GM19463 (cell line): ENCODE data around the gene NLK.
"Not testable (repeated sequence)": the region's sequence is repeated elsewhere in the genome, so short reads cannot be mapped to it uniquely, and the experiment has no call there.

Experiments used
- ATAC-seq: cut with Tn5 transposase; IDR thresholded peaks from one replicate; pipeline ENCODE4 v1.9.1; 2021; ENCODE audit warnings: mild to moderate bottlenecking, moderate library complexity; ENCODE audit not compliant: unreplicated experiment

NLK gene

DNA sequence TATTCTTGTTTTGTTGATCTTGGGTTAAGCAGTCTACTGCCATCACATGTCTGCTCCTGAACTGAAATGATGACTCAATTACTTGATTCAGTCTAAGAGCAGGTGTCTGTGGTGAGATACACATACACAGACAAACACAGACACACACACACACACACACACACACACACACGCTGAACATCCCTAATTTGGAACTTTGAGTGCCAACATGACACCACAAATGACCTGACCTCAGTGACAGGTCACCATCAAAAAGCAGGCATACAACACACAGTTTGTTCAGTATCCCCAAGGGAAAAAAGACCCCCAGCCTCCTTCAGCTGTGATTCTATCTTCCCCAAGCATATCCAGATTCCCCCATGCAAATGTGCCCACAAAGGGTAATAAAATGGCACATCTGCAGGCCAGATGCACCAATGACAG is 146.4 kb downstream of the NLK start:
- ATAC-seq = no peak

DNA sequence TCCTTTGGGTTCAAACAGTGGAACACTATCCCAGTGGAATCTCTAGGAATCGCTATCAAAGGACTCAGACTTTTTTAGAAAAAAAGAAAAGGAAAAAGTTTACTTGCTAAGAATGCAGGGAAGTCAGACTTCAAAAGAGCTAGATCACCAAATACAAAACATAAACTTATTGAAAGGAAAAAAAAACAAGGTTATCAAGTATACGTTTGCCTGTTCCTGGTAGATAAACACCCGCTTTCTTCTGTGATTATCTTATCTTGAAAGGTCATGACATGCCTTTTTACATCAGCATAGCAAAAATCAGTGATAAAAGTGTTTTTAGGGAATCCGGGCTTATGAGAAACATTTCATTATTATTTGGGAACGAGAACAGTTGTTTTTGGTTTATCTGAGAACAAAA is 147.2 kb downstream of the NLK start:
- no peak for ATAC-seq

DNA sequence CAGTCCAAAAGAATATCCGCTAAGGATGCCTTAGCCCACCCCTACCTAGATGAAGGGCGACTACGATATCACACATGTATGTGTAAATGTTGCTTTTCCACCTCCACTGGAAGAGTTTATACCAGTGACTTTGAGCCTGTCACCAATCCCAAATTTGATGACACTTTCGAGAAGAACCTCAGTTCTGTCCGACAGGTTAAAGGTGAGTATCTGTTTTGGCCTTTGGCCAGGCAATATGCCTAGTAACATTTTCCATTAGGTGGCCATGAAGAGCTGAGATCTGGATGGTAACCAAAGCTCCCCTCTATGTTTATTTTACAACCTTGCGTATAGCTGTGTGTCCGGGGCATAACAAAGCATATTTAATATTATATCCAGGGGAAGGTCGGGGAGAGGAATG is 148.5 kb downstream of the NLK start:
- ATAC-seq = no peak

DNA sequence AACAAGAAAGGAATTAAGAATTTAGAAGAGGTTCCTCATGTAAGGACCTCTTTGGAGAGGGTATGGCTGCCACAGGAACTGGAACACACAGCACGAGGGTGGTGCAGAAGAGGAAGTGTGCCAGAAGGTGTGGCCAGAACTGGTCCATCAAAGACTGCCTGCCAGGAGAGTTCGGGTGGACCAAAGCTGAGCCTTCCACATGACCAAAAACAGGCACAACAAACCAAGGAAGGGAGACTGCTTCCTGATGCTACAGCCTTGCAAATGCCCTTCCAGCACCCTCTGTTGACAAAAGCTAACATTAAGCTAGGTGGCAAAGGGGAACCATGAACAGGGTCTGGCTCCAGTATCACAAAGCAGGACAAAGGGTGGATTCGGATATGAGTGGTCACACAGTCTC is 150.8 kb downstream of the NLK start:
- ATAC-seq = no peak

DNA sequence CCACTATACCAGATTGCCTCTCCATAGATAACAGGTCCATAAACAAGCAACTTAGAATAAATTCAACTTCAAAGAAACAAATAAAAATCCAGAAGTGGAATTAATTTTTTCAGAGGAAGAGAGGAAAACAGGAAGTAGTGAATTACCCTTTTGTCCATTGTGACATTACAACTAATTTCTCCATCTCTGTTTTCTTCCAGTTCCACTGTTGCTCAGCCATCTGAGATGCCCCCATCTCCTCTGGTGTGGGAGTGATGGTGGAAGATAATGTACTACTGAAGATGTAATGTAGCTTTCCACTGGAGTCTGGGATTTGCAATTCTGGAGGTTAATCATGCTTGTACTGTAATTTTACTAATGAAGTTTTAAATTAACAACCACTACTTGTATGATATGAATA is 151.9 kb downstream of the NLK start:
- ATAC-seq = no peak

DNA sequence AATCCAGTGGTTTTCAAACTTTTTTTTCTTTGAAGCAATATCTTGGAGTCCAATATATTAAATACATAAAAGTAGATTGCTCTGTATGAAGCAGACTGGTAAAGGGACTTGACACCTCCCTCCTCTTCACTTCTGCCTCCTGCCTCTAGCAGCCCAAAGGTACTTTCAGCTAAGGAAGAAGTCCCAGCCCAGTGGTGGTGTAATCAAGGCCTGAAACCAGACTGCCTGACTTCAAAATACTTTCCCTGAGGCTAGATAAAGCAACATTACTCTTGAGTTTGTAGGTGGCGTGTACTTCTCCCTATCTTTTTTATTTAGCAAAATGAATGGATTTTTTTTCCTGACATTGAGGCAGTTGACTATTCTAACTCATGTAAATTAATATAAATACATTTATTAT is 154.2 kb downstream of the NLK start:
- ATAC-seq = no peak

DNA sequence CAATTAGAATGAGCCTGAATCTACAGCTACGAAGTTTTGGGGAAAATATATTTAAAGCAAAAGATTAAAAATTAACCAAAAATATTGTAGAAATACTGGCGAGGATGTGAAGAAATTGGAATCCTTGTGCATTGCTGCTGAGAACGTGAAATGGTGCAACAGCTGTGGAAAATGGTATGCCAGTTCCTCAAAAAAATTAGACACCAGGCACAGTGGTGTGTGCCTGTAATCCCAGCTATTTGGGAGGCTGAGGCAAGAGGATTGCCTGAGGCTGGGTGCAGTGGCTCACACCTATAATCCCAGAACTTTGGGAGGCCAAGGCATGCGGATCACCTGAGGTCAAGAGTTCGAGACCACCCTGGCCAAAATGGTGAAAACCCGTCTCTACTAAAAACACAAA is 156.6 kb downstream of the NLK start:
- no peak for ATAC-seq

DNA sequence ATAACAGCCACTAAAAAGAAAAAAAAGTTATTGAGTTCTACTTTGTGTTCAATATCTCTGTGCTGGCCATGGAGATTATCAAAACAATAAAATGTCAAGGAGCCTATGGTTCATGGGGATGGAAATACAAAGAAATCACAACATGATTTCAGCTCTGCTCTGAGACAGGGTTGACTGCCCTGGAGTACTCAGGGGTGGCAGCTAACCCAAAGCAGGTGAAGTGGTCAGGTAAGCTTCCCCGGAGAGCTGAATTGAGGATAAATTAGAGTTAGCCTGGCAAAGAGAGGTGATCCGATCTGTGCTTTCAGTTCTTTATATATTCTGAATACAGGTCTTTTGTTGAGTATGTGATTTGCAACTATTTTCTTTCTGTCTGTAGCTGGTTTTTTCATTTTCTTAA is 157.3 kb downstream of the NLK start:
- ATAC-seq = no peak

DNA sequence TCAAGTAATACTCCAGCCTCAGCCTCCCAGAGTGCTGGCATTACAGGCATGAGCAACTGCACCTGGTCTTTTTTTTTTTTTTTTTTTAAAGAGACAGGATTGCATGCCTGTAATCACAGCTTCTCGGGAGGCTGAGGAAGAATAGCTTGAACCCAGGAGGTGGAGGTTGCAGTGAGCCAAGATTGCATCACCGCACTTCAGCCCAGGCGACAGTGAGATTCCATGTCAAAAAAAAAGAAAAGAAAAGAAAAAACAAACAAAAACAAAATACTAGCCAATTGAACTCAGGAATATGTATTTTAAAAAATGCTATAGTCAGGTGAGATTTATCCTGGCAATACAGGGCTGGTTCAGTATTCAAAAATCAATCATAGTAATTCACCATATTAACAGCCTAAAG is 158.8 kb downstream of the NLK start:
- ATAC-seq = no peak

DNA sequence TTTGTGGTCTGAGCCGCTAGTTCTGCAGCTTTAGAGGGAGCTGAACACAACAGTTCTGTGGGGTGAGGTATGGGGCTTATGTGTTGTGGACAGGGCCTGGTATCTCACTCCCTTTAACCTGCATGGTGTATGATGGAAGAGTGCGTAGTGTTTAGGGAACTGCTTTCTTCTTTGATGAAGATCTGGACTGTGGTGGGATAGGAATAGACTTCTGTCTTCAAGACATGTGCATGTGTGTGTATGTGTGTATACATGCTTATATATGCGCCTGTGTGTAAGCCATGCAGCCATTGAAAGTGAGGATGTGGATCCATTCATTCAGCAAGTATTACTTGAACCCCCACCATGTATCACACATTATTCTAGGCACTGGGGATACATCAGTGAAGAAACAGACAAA is 161.8 kb downstream of the NLK start:
- no peak for ATAC-seq

DNA sequence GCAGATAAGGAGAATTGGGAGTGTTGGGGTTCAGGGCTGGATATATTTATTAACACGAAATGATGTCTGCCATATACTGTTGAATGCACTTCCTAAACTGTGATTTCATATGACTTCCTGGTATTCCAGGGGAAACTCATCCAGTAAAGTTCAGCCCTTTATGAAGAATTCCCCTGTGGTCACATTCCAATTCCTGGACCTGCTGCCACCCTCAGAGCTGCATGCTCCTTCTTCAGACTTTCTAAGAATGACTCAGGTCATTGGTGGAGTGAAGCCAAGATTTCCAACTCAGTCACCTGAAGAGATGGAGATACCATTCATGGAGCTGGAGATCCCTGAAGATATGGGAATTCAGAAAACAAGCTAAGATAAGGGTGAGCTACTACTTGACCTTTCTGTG is 162.3 kb downstream of the NLK start:
- no peak for ATAC-seq

DNA sequence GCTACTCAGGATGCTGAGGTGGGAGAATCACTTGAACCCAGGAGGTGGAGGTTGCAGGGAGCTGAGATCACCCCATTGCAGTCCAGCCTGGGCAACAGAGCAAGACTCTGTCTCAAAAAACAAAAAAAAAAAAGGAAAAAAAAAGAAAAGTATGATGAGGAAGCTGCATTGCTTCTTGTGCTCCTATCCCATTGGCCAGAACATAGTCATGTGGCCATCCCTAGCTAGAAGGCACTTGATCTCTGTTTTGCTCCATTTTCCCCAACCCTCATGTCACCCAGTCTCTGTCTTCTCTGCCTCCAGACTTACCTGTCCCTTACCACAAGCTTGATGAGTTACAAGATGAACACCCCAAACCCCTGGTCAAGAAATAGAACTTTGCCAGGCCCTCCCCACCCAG is 163.8 kb downstream of the NLK start:
- no peak for ATAC-seq

DNA sequence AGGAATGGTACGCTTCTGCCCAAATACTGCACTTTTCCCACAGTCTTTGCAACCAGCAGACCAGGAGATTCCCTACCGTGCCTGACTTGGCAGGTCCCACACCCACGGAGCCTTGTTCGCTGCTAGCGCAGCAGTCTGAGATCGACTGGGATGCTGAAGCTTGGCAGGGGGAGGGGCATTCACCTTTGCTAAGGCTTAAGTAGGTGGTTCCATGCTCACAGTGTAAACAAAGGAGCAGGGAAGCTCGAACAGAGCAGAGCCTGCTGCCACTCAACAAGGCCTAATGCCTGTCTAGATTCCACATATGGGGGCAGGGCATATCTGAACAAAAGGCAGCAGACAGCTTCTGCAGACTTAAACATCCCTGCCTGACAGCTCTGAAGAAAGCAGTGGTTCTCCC is 169.3 kb downstream of the NLK start:
- no peak for ATAC-seq

DNA sequence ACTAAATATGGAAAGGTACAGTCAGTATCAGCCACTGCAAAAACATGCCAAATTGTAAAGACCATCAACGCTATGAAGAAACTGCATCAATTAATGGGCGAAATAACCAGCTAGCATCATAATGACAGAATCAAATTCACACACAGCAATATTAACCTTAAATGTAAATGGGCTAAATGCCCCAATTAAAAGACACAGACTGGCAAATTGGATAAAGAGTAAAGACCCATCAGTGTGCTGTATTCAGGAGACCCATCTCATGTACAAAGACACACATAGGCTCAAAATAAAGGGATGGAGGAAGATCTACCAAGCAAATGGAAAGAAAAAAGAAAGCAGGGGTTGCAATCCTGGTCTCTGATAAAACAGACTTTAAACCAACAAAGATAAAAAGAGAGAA is 171.1 kb downstream of the NLK start:
- not testable (repeated sequence) for ATAC-seq

DNA sequence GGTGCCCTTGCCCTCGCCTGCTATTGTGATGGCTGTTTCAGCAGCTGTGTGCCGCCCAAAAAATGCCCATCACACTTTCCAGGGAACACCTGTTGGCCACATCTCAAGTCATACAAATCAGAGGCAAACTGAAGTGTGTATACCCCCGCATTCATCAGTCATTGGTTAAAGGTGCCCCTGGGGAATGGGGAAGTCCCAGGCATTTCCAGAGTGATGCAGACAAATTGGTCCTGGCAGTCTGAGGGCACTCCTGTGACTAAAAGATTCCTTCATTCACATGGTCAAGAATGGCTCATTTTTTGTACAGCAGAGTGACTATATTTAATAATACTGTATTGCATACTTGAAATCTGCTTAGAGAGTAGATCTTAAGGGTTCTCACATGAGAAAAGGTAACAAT is 173.6 kb downstream of the NLK start:
- ATAC-seq = no peak

DNA sequence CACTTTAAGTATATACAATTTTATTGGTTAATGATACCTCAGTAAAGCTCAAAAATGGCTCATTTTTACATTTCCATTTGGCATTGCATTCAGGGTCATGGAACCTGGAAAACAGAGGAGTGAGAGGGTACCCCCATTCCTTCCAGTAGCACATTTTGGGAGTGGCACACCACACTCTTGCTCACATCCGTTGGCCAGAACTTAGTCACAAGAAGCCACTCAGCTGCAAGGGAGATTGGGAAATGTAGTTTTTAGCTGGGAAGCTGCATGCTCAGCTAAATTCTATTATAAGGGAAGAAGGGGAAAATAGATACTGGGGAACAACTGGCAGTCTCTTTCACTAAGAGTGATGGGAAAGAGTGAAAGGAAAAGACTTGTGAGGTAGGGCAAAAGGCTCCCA is 174.1 kb downstream of the NLK start:
- no peak for ATAC-seq

DNA sequence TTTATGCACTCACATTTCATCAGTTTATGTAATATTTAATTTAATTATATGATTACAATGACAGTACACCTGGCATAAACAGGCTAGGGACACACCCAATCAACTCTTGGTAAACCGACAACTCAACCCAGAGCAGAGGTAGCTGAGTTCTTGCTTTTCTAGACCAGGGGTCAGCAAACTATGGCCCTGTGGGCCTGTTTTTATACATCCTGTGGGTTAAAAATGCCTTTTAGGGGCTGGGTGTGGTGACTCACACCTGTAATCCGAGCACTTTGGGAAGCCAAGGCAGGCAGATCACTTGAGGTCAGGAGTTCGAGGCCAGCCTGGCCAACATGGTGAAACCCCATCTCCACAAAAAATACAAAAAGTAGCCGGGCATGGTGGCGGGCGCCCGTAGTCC is 177.3 kb downstream of the NLK start:
- no peak for ATAC-seq

DNA sequence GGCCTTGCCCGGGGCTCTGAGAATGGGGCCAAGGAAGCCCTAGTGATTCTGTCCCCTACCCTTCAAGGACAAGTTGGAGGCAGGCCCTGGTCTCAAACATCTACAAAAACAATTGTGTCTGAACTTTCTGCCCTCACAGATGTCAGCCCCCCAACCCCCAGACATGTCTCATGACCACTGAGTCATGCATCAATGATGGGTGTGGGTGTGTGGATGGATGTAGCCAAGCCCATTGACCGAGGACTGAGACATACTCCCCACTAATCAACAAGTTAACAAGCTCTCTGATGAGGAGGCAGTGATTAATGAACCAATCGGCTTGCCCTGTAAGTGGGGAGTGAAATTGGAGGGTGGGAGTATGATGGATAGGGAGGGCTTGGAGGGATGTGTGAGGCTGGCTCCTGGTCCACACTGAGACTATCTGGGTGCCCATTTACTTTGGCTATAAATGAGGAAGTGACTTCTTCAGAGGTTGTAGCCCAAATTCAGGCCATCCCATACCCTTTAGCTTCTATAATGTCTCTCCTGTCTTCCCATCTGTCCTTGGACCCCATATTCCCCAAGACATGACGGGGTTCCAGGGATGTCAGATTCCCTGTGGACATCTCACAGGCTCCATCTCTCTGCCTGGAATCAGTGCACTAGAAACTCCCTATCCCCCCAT is 179.4 kb downstream of the NLK start:
- ATAC-seq = no peak

DNA sequence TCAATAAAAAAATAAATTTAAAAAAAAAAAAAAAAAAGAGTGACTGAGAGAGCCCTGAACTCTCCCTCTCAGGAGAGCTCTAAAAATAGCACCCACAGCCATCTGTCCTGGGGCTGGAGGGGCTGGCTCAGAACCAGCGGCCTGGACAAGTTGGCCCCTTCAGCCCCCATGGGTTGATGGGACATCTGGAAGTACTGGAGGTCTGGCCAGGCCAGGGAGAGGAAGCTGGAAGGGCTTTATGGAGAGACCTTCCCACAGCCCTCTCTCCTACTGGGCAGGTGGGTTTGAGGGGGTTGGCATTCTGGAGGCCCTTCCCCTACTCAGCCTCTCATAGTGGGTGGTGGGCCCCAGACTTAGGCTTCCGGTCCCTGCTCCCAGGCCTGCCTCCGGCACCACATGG is 182.8 kb downstream of the NLK start:
- ATAC-seq = no peak

DNA sequence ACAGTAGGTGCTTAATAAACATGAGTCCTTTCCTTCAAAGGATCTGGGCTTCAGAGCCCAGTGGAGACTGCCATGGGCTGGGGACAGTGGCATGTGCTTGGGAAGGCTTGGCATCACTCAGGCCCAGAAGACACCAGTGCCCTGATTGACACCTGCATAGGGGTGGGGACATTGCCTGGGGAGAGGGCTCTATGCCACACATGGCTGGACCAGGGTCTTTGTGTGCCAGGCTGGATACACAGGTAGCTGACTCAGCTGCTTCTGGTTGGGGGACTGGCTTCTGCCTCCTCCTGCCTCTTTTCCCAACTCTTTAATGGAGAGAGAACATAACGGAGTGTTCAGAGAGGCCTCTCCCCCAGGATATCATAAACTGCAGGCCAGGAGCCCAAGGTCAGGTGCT is 183.4 kb downstream of the NLK start:
- no peak for ATAC-seq

DNA sequence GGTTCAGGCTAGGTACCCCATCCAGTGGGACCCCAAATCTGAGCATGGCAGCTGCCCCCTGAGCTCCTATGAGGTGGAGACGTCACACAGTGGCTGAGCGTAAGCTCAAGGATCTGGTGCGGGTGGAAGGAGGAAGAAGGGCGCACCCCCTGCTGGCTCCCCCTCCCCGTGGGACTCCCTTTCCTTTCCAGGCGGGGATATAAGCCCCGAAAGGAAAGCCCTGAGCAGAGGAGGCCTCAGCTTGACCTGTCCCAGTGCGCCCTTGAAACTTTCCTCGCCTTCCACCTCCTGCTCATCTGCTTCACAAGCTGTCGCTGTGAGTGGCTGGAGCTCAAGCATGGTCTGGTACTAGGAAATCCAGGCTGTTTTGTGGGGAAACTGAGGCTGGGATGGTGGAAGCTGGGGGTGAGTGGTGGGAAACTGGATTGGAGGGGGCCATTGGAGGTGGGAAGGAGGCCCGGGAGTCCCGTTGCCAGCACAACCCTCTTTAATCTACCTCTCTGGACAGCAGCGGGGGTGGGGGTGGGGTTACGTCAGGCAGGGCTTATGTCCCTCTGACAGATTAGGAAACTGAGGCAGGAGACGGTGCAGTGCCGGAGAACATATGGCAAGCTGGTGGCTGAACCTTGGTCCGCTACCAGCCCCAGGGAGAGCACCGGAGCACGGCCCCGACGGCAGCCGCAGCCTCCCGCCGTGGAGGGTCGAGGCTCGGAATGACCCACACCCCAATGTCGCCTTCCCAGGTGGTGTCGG is 184.3 kb downstream of the NLK start:
- ATAC-seq = no peak

DNA sequence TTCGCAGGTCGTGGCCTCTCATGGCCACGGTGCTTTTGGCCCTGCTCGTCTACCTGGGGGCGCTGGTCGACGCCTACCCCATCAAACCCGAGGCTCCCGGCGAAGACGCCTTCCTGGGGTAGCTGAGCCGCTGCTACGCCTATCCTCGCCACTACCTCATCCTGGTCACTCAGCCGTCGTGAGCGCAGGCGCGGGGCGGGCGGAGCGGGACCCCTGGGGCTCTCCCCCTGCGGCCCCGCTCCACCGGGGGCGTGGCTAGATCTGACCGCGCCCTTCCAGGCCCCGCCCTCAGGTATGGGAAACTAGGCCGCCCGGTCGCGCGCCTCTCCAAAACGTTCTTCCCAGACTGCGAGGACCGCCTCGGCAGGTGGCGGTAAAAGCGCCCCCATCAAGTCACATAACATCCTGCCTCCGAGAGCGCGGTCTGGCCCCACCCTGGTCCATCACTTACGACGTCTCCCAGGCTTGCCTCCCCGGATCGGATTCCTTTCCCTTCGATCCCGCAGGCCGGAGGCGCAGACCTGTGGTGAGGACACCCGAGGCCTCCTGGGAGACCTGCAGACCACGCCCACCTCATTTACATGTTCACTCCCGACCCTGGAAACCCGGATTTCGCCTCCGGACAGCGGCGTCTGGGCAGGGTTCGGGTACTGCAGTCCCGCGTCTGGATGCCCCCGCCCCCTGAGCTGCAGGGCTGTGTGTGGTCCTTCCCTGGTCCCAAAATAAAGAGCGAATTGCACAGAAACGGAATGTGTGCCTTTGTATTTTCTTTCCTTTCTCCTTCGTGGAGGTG is 185.0 kb downstream of the NLK start:
- ATAC-seq = no peak
